ENCODE results near the gene GTF2F1.

GRCh38 chr19:6393983-6394412 lies 1.0 kb upstream of the GTF2F1 start:
- TF ChIP-seq, protein P1, sequence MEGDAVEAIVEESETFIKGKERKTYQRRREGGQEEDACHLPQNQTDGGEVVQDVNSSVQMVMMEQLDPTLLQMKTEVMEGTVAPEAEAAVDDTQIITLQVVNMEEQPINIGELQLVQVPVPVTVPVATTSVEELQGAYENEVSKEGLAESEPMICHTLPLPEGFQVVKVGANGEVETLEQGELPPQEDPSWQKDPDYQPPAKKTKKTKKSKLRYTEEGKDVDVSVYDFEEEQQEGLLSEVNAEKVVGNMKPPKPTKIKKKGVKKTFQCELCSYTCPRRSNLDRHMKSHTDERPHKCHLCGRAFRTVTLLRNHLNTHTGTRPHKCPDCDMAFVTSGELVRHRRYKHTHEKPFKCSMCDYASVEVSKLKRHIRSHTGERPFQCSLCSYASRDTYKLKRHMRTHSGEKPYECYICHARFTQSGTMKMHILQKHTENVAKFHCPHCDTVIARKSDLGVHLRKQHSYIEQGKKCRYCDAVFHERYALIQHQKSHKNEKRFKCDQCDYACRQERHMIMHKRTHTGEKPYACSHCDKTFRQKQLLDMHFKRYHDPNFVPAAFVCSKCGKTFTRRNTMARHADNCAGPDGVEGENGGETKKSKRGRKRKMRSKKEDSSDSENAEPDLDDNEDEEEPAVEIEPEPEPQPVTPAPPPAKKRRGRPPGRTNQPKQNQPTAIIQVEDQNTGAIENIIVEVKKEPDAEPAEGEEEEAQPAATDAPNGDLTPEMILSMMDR (conservative IDR thresholded peaks at IDR 0.05 in 1 of 2, IDR thresholded peaks at IDR 0.05 in 1 of 2; ENCODE audit: low read depth in 1 of 2, low read length in 2 of 2), result no peak
- no peak for TF ChIP-seq EZH2 (IDR thresholded peaks at IDR 0.05; ENCODE audit: low read length, missing control alignments)

Data from fibroblast of lung (primary cell).